Muscle layer of colon (tissue), 2 donors: ENCODE measurements around the gene DENND2C.

Experiments used
- H3K27ac ChIP-seq: one replicate; pipeline ENCODE4 v1.7.0; 2013; ENCODE audit warnings: low read depth, mild to moderate bottlenecking, low read length, moderate library complexity
- H3K27me3 ChIP-seq, 2 donors: one replicate each; pipeline ENCODE4 v1.7.0; 2013; ENCODE audit warnings: low read length in 2 of 2, mild to moderate bottlenecking in 2 of 2; ENCODE audit not compliant: insufficient read depth in 2 of 2, control insufficient read depth in 1 of 2
- H3K36me3 ChIP-seq: one replicate; pipeline ENCODE4 v1.7.0; 2013; ENCODE audit warnings: mild to moderate bottlenecking, low read length; ENCODE audit not compliant: insufficient read depth
- H3K4me1 ChIP-seq: one replicate; pipeline ENCODE4 v1.7.0; 2013; ENCODE audit warnings: mild to moderate bottlenecking, low read length; ENCODE audit not compliant: insufficient read depth
- H3K4me3 ChIP-seq, 2 donors: one replicate each; pipeline ENCODE4 v1.7.0; 2013; ENCODE audit warnings: low read length in 2 of 2, low read depth in 1 of 2, mild to moderate bottlenecking in 1 of 2, moderate library complexity in 1 of 2
- H3K9ac ChIP-seq: one replicate; pipeline ENCODE4 v1.7.0; 2013; ENCODE audit warnings: low read length
- H3K9me3 ChIP-seq: one replicate; pipeline ENCODE4 v1.7.0; 2013; ENCODE audit warnings: mild to moderate bottlenecking, low read length
- donor health status: abdominal sarcoma.
- donor health status: Adenocarcinoma of cecum.

Gene DENND2C

DNA sequence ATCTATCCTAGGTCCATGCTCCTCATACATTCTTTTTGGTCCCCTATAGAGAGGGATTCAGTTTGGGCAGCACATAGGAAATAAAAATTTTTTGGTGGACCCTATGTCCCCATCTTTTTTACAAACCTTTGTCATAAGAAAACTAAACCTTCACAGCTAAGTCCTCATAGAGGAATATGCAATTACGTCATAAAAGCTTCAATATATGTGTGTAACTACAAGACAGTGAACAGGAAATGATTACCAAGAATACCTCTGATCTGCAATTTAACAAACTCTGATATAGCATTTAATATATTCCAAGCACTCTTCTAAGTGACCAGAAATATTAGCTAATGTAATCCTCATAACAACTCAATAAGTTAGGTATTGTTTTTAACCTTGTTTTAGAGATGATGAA is 6.3 kb upstream of the DENND2C start:
- no peak overlapping the region for H3K27ac ChIP-seq
- no peaks in the 10 kb centered on the region for H3K4me1 ChIP-seq
- H3K27me3 ChIP-seq: no peaks in the 10 kb centered on the region
- H3K4me3 ChIP-seq: no peak overlapping the region
- no peaks in the 10 kb centered on the region for H3K9me3 ChIP-seq
- H3K9ac ChIP-seq: no peak overlapping the region
- no peaks in the 10 kb centered on the region for H3K36me3 ChIP-seq

- no peaks in the 10 kb centered on the region for H3K9me3 ChIP-seq
- no peak overlapping the region for H3K9ac ChIP-seq
- H3K27ac ChIP-seq: no peak overlapping the region
- no peaks in the 10 kb centered on the region for H3K27me3 ChIP-seq
- H3K36me3 ChIP-seq: no peaks in the 10 kb centered on the region
- no peaks in the 10 kb centered on the region for H3K4me1 ChIP-seq
- H3K4me3 ChIP-seq: no peak overlapping the region
Measured at GRCh38 chr1:114671939-114672275, 2.1 kb upstream of the DENND2C start.

- Histone ChIP-seq H3K27ac (no peak overlapping the region), H3K4me3 (no peak overlapping the region), H3K27me3 (no peaks in the 10 kb centered on the region), H3K4me1 (no peaks in the 10 kb centered on the region), H3K36me3 (no peaks in the 10 kb centered on the region), H3K9ac (no peak overlapping the region), H3K9me3 (no peaks in the 10 kb centered on the region)
Measured at GRCh38 chr1:114671011-114671938, 1.4 kb upstream of the DENND2C start.

GRCh38 chr1:114670083-114671010 is 498 bp upstream of the DENND2C start:
- H3K27ac ChIP-seq: peak overlapping the region; percentile 73
- no peak overlapping the region for H3K9ac ChIP-seq
- H3K4me1 ChIP-seq: no peaks in the 10 kb centered on the region

DNA sequence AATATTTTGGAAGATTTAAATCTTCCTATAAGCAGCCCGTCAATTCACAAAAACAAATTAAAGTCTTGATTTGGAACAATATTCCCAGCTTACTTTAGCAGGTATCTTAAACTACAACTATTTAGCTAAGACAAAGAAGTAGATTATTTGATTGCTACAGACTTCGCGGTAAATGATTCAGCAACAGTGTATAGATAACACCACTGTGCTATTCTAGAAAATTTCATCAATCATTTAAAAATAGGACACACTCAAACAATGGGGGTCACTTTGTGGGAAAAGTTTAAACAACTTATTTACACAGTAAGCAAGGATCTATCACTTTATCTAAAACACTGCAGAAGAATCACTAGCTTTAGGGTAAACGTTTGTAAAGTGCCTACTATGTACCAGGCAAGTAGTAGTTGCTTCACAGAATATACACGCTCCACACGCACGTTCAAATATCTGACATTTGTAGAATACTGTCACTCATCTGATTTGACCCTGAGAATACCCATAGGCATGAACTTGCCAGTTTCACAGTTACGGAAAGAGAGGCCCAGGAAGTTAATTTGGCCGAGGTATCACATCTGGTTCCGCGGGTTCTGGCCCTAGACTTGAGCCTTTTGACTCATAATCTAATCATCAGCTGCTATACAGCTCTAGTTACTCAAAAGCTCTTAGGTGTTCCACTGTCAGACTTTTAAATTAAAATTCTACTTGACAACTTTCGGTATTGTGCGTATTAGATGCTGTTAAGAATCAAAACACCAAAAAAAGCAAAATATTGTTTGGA is 876 bp downstream of the DENND2C start:
- no peaks in the 10 kb centered on the region for H3K36me3 ChIP-seq
- H3K4me3 ChIP-seq: peak overlapping the region; percentile 78 to 86
- H3K9me3 ChIP-seq: no peaks in the 10 kb centered on the region
- no peaks in the 10 kb centered on the region for H3K27me3 ChIP-seq
- H3K4me1 ChIP-seq: no peaks in the 10 kb centered on the region
- peak overlapping the region; percentile 40 for H3K27ac ChIP-seq
- peak overlapping the region; percentile 73 for H3K9ac ChIP-seq

More at GRCh38 chr1:114670083-114671010, 498 bp upstream of the DENND2C start:
- Histone ChIP-seq H3K9me3 (no peaks in the 10 kb centered on the region), H3K27me3 (no peaks in the 10 kb centered on the region), H3K36me3 (no peaks in the 10 kb centered on the region), H3K4me3 (peak overlapping the region; percentile 78 to 86)

DNA sequence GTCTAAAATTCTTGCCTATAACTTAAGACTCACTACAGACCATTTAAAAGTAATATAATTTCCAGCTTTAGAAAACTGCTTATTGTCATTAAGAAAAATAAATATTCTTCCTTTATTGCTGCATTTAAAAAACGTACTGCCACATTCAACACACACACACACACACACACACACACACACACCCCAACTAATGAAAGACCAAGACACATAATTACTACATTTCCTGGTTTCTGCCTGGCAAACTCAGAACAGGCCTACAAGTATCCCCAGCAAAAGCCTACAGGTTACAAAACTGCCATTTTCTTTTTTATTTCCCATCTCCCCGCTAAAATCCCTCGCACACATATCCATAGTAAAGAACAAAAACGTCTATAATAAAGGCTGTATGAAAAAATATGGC is 1.5 kb downstream of the DENND2C start:
- H3K27ac ChIP-seq: no peak overlapping the region
- H3K36me3 ChIP-seq: no peaks in the 10 kb centered on the region
- no peaks in the 10 kb centered on the region for H3K27me3 ChIP-seq
- no peaks in the 10 kb centered on the region for H3K9me3 ChIP-seq
- no peak overlapping the region for H3K4me3 ChIP-seq
- H3K4me1 ChIP-seq: no peaks in the 10 kb centered on the region
- H3K9ac ChIP-seq: no peak overlapping the region

DNA sequence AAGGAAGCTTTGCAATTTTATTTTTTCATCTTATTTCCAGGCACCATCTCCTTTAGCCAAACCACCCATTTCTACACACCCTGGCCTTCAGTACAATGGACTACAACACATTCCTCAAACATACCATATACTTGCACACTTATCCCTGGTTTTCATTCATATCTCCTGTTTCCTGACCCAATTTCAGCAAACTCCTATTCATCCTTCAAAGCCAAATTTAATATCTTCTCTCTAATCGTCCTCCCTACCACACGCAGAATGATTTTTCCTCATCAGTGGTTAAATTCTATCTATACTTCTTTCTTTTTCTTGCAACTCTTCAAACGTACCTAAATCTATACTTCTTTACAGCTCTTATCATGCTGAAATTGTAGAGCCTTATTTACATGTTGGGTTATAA is 2.9 kb downstream of the DENND2C start:
- Histone ChIP-seq H3K27ac (no peak overlapping the region), H3K4me1 (no peaks in the 10 kb centered on the region), H3K36me3 (no peaks in the 10 kb centered on the region), H3K4me3 (no peak overlapping the region), H3K27me3 (no peaks in the 10 kb centered on the region), H3K9me3 (no peaks in the 10 kb centered on the region), H3K9ac (no peak overlapping the region)

DNA sequence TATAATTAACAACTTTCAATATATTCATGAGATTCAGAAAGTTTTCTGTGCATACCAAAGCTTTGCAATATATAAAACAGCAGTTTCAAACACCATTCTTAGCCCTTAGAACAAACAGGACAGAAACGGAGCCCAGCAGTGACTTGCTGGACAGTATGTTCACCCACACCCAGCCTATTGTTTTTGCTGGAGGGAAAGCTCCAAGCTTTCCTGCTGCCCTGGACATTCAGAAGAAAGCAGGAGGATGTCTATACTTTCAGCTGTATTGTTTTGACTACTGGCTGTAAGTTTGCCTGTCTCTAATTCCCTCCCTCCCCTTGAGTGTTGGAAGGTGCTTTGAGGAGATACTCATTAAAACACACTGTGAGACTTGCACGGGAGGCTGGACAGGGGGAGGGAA is 9.6 kb downstream of the DENND2C start:
- no peaks in the 10 kb centered on the region for H3K36me3 ChIP-seq
- no peaks in the 10 kb centered on the region for H3K9me3 ChIP-seq
- no peak overlapping the region for H3K9ac ChIP-seq
- no peak overlapping the region for H3K27ac ChIP-seq
- no peaks in the 10 kb centered on the region for H3K27me3 ChIP-seq
- no peaks in the 10 kb centered on the region for H3K4me1 ChIP-seq
- no peak overlapping the region for H3K4me3 ChIP-seq

DNA sequence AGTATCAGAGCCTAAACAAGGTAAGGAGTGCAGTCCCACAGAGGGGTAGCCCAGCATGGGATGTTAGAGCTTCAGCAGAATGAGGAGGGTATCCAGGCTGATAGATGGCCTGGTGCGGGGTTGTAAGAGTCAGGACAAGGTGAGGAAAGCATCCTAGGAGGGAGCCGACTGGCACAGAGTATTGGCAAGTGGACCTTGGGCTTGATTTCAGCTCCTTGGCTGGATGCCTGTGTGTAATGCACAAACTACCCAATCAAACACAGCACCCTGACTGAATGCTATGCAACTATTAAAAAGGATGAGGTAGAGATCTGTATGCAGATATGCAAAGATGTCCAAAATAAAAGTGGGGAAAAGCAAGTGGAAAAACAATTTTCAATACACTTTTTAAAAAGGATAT is 18.0 kb downstream of the DENND2C start:
- H3K4me3 ChIP-seq: no peak overlapping the region
- H3K27ac ChIP-seq: no peak overlapping the region
- H3K27me3 ChIP-seq: no peaks in the 10 kb centered on the region
- no peak overlapping the region for H3K9ac ChIP-seq
- no peaks in the 10 kb centered on the region for H3K9me3 ChIP-seq
- H3K4me1 ChIP-seq: no peaks in the 10 kb centered on the region
- H3K36me3 ChIP-seq: no peaks in the 10 kb centered on the region

DNA sequence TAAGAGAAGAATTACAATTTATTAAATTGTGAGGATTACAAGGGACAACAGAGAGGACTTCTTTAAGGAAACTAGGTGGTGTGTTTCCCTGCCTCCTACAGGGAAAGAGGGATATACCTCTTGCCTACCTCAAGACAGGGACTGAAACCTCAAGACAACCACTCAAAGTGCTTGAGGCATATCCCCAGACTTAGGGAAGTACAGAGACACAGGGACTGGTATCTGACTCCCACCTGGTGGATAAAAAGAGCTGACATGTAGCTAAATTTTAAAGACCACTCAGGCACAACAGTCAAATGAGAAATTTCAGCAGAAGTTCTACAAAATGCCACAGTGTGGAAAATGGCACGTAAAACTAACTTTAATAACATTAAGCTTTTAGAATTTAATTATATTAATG is 21.3 kb downstream of the DENND2C start:
- Histone ChIP-seq H3K9ac (no peak overlapping the region), H3K27ac (no peak overlapping the region), H3K27me3 (no peaks in the 10 kb centered on the region), H3K4me1 (no peaks in the 10 kb centered on the region), H3K4me3 (no peak overlapping the region), H3K36me3 (no peaks in the 10 kb centered on the region), H3K9me3 (no peaks in the 10 kb centered on the region)

DNA sequence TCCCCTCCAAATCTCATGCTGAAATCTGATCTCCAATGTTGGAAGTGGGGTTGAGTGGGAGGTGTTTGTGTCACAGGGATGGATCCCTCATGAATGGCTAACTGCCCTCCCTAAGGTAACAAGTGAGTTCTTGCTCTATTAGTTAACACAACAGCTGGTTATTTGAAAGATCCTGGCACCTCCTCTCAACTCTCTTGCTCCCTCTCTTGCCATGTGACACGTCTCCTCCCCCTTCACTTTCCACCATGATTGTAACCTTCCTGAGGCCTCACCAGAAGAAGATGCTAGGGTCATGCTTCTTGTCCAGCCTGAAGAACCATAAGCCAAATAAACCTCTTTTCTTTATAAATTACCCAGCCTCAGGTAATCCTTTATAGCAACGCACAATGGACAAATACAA is 28.5 kb downstream of the DENND2C start:
- Histone ChIP-seq H3K36me3 (no peaks in the 10 kb centered on the region), H3K9ac (no peak overlapping the region), H3K27me3 (no peaks in the 10 kb centered on the region), H3K9me3 (no peaks in the 10 kb centered on the region), H3K4me3 (no peak overlapping the region), H3K4me1 (no peaks in the 10 kb centered on the region), H3K27ac (no peak overlapping the region)
